T47D (cell line): ENCODE measurements around the gene RDH12.
"Not testable (repeated sequence)": the region's sequence is repeated elsewhere in the genome, so short reads cannot be mapped to it uniquely, and the experiment has no call there.

ENCODE experiments used
- DNase-seq, 2 experiments: peaks; one replicate each; pipeline versions ENCODE4 v3.0.0 to v3.0.0-alpha.2; 2011 to 2012; ENCODE audit warnings: low read depth in 1 of 2, low spot score in 1 of 2
- JUND ChIP-seq: IDR thresholded peaks from 2 replicates; pipeline ENCODE4 v1.6.1; 2012; ENCODE audit warnings: low read depth
- in situ Hi-C: cut with HindIII; loops from 2 replicates; pipeline ENCODE4 v1.10.0; 2016; ENCODE audit warnings: low sequenced_read_pairs, low pct_unique_long_range_greater_than_20kb

RDH12 gene

DNA sequence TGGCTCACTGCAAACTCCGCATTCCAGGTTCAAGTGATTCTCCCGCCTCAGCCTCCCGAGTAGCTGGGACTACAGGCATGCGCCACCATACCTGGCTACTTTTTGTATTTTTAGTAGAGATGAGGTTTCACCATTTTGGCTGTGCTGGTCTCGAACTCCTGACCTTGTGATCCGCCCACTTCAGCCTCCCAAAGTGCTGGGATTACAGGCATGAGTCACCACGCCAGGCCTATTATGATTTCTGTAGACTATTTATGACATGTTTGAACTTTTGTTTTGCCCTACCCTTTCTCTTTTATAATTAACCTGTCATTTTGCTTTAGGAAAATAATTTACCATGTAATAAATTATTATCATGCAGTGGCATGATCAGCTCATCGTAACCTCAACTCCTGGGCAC, at the start of gene RDH12:
Gene RDH12 (plus strand): TSS at position 395 of the 400 bp plus-strand sequence. CDS start 20,757 bp downstream, outside the sequence.
- DNase-seq, in situ Hi-C loops: not testable (repeated sequence)

DNA sequence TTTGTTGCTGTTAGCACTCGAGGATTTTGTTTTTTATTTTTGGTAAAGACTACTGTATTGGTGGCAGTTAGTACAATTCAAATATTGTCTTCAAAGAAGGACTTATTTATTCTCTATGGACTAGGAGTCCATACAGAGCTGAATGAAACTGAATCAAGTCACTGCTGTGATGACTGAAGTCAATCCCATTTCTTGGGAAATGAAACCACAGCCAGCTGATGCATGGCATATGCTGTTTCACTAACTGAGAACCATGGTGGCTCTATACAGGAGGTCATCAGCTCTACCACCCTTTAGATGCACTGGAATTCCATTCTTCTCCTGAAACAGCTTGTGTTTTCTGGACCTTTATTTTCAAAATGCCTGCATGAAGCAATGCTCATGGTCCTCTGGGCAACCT, 49.5 kb upstream of the RDH12 start:
- in situ Hi-C loops = no loop called here
- no peak for TF ChIP-seq JUND
- DNase-seq = no peak

DNA sequence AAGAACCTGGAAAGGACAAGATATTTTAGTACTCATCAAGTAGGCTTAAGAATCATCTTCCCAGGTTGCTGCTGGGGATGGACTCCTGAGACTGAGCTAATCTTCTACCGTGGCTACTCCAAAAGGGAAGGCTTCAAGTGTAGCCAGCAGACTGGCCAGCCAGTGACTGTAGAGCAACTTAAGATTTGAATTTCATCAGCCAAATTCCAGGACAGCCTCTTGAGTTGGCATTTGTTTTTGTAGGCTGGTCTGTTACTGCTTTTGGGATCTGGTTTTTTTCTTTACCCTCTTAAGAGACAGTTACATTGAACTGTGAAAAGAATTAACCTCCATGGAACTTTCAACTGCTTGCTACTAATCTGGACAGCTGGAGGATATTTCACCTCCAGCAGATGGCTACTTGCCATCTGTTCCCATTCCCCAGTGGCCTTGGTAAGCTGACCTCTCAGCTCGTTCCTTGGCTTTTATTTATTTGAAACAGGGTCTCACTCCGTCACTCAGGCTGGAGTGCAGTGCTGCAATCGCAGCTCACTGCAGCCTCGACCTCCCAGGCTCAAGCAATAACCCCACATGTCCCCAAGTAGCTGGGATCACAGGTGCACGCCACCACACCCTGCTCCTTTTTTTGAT, 47.9 kb upstream of the RDH12 start:
- in situ Hi-C loops = no loop called here
- DNase-seq = no peak
- TF ChIP-seq JUND = no peak

DNA sequence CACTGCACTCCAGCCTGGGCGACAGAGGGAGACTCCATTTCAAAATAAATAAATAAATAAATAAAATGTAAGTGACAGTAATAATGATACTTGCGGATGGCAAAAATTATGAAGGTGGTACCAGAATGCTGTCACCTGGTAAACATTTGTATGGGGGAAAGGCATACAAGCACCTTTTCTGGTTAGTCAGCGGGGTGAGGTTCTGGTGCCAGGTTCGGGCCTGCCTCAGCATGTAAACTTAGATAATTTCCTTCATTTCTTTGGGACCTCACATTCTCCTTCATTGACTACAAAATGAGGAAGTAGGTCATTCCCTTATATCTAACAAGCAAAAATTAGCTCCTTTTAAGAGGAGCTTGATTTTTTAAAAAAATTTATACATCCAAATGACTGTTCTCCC, 38.1 kb upstream of the RDH12 start:
- no peak for DNase-seq
- no peak for TF ChIP-seq JUND
- in situ Hi-C loops = no loop called here

DNA sequence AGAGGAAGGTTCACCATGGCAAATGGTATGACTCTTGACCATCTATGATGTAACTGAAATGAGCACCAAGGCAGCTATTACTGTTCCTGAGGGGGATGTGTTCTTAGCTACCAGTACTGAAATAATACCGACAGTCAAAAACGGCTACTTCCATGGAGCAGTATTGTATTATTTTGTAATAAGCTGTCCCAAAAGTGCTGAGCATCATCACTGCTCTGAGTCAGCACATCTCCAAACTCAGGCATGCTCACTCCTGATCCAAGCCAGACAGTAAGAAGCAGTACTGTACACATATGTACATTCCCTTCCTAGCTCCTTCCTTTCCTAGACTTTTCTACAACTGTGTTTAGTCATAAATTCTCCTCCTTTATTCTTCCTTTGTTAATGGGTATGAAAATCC, 35.8 kb upstream of the RDH12 start:
- no peak for TF ChIP-seq JUND
- in situ Hi-C loops = no loop called here
- no peak for DNase-seq

GRCh38 chr14:67666750-67667449, 34.8 kb upstream of the RDH12 start:
- TF ChIP-seq JUND = no peak
- DNase-seq = peak; percentile 31 to 75
- in situ Hi-C loops = no loop called here

DNA sequence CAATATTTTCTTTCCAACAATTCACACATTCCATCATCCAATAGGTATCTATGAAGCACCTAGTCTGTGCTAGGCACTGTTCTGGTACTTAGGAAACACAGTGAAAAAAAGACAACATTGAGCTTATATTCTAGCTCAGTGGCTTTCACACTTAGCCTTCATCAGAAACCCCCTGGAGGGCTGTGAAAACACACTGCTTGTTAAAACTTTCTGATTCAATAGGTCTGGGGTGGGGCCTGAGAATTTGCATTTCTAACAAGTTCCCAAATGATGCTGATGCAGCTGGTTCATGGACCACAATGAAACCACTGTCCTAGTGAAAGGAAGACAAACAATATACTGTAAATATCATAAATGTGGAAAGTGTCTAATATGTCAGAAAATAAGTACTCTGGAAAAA, 33.1 kb upstream of the RDH12 start:
- no peak for TF ChIP-seq JUND
- in situ Hi-C loops = no loop called here
- no peak for DNase-seq

DNA sequence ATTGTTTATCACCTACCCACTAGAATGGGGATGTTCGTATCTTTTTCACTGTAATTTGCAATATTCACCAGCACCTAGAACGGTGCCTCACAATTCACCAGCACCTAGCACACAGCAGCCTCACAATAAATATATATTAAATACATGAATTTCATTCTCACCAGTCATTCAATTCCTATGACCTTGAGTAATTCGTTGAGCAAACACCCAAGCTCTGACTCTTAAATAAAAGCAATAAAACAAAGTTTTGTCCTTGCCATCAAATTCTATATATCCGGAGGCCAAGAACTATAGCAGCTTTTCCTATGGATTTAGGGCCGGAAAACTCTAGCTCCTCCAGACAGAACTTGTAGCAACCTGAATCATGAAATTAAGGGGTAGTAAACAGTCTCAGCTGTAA, 28.2 kb upstream of the RDH12 start:
- in situ Hi-C loops = no loop called here

GRCh38 chr14:67674139-67674479, 27.6 kb upstream of the RDH12 start:
- DNase-seq = peak; percentile 83 to 86
- TF ChIP-seq JUND = no peak
- in situ Hi-C loops = no loop called here

More for the DNA sequence above, 28.2 kb upstream of the RDH12 start:
- no peak for DNase-seq
- no peak for TF ChIP-seq JUND

GRCh38 chr14:67674480-67675218, 27.0 kb upstream of the RDH12 start, which contains the start of gene VTI1B:
VTI1B (minus strand) TSS chr14:67674632; CDS start chr14:67674489, 143 bp downstream.
- DNase-seq = peak; percentile 80 to 86
- no peak for TF ChIP-seq JUND
- in situ Hi-C loops = no loop called here

DNA sequence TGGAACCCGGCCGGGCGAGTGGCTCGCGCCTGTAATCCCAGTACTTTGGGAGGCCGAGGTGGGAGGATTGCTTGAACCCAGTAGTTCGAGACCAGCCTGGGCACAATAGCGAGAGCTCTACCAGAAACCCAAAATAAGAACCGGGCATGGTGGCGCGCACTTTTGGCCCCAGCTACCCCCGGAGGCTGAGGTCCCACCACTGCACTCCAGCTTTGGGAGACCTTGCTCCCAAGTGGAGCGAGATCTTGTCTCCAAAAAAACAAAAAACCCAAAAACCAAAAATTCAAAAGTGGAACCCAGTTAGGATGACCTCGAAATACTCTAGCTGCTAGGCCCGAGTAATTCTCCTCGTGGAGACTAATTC, 26.5 kb upstream of the RDH12 start:
- no peak for TF ChIP-seq JUND
- in situ Hi-C loops = no loop called here
- no peak for DNase-seq

GRCh38 chr14:67679006-67679405, 22.7 kb upstream of the RDH12 start:
- in situ Hi-C loops = no loop called here
- DNase-seq = no peak
- TF ChIP-seq JUND = no peak

GRCh38 chr14:67680121-67680602, 21.5 kb upstream of the RDH12 start:
- DNase-seq = no peak
- in situ Hi-C loops = no loop called here
- TF ChIP-seq JUND = no peak
